Neural cell (in vitro differentiated cells): ENCODE measurements around the gene STRAP. TPM values are rescaled to one million over a fixed set of nuclear protein-coding genes. Genes with fewer than 3 reads are reported as not detected.

Source experiments
- H2AFZ ChIP-seq: fragments of 200-600, 300-800 bp; sonication (generic), shearing (Covaris generic); 2 replicates; pipeline ENCODE4 v1.6.0; 2014; ENCODE audit warnings: low read depth, mild to moderate bottlenecking, antibody characterized with exemption, low read length, moderate library complexity
- H3F3A ChIP-seq: fragments of 200-600 bp; shearing (Covaris generic); 2 replicates; pipeline ENCODE4 v1.6.1; 2016; ENCODE audit warnings: mild to moderate bottlenecking, moderate library complexity, mixed read lengths, antibody characterized with exemption, low read length; ENCODE audit not compliant: insufficient read depth, poor library complexity, severe bottlenecking
- H3K27ac ChIP-seq: fragments of 200-600, 300-800 bp; sonication (generic), shearing (Covaris generic); 2 replicates; pipeline ENCODE4 v1.5.1; 2014; ENCODE audit warnings: mild to moderate bottlenecking, low read length, moderate library complexity
- H3K27me3 ChIP-seq: fragments of 300-800, 200-600 bp; sonication (generic), shearing (Covaris generic); 2 replicates; pipeline ENCODE4 v1.6.0; 2014; ENCODE audit warnings: mild to moderate bottlenecking, low read depth, low read length, moderate library complexity; ENCODE audit not compliant: insufficient read depth
- H3K36me3 ChIP-seq: fragments of 300-800, 200-600 bp; sonication (generic), shearing (Covaris generic); 2 replicates; pipeline ENCODE4 v1.5.1; 2014; ENCODE audit warnings: mild to moderate bottlenecking, antibody characterized with exemption, low read length, moderate library complexity; ENCODE audit not compliant: insufficient read depth
- H3K4me2 ChIP-seq: fragments of 300-800, 200-600 bp; sonication (generic), shearing (Covaris generic); 2 replicates; pipeline ENCODE4 v1.6.0; 2014; ENCODE audit warnings: mild to moderate bottlenecking, low read length
- H3K4me3 ChIP-seq: fragments of 300-800, 200-600 bp; sonication (generic), shearing (Covaris generic); 2 replicates; pipeline ENCODE4 v1.5.1; 2014; ENCODE audit warnings: mild to moderate bottlenecking, low read length, moderate library complexity
- H3K79me2 ChIP-seq: fragments of 200-600 bp; shearing (Covaris generic); replicated peaks from 2 replicates; pipeline ENCODE4 v1.6.0; 2014; ENCODE audit warnings: mild to moderate bottlenecking, low read length, moderate library complexity; ENCODE audit not compliant: insufficient read depth
- H3K9ac ChIP-seq: fragments of 300-800, 200-600 bp; sonication (generic), shearing (Covaris generic); 2 replicates; pipeline ENCODE4 v1.6.1; 2016; ENCODE audit warnings: mild to moderate bottlenecking, low read length, mixed read lengths
- H3K9me2 ChIP-seq: fragments of 200-600 bp; shearing (Covaris generic); 2 replicates; pipeline ENCODE4 v1.6.1; 2016; ENCODE audit warnings: mild to moderate bottlenecking, low read length, mixed read lengths; ENCODE audit not compliant: insufficient read depth
- H3K9me3 ChIP-seq: fragments of 200-600, 300-800 bp; sonication (generic), shearing (Covaris generic); 2 replicates; pipeline ENCODE4 v1.6.1; 2016; ENCODE audit warnings: mild to moderate bottlenecking, mixed run types, low read length, moderate library complexity, mixed read lengths
- H4K20me1 ChIP-seq: fragments of 200-600 bp; shearing (Covaris generic); 2 replicates; pipeline ENCODE4 v1.6.1; 2016; ENCODE audit warnings: mild to moderate bottlenecking, mixed run types; ENCODE audit not compliant: insufficient read depth
- CTCF ChIP-seq: fragments of 450-650 bp; IDR thresholded peaks from 2 replicates; pipeline ENCODE4 v1.5.1; 2014; ENCODE audit warnings: antibody characterized with exemption, mild to moderate bottlenecking, moderate library complexity; ENCODE audit not compliant: poor library complexity, severe bottlenecking
- EP300 ChIP-seq: fragments of 450-650 bp; conservative IDR thresholded peaks from 2 replicates; pipeline ENCODE4 v1.6.1; 2014; ENCODE audit warnings: antibody characterized with exemption, mild to moderate bottlenecking, moderate library complexity; ENCODE audit not compliant: poor library complexity, severe bottlenecking
- EZH2 ChIP-seq: fragments of 200-600, 300-800 bp; shearing (Covaris generic), sonication (generic); IDR thresholded peaks from 2 replicates; pipeline ENCODE4 v1.6.1; 2014; ENCODE audit warnings: antibody characterized with exemption, low read length, borderline replicate concordance, mild to moderate bottlenecking; ENCODE audit not compliant: insufficient read depth, poor library complexity, severe bottlenecking
- MXI1 ChIP-seq: fragments of 450-650 bp; conservative IDR thresholded peaks from 2 replicates; pipeline ENCODE4 v1.6.1; 2014; ENCODE audit warnings: antibody characterized with exemption, mild to moderate bottlenecking; ENCODE audit not compliant: poor library complexity, severe bottlenecking
- POLR2AphosphoS5 ChIP-seq: IDR thresholded peaks from 2 replicates; pipeline ENCODE4 v1.6.1; 2012
- RAD21 ChIP-seq: fragments of 450-650 bp; conservative IDR thresholded peaks from 2 replicates; pipeline ENCODE4 v1.6.1; 2014; ENCODE audit warnings: antibody characterized with exemption, mild to moderate bottlenecking, moderate library complexity
- REST ChIP-seq: IDR thresholded peaks from 2 replicates; pipeline ENCODE4 v1.6.1; 2012; ENCODE audit warnings: borderline replicate concordance
- SMC3 ChIP-seq: fragments of 450-650 bp; conservative IDR thresholded peaks from 2 replicates; pipeline ENCODE4 v1.6.1; 2014; ENCODE audit warnings: antibody characterized with exemption, mild to moderate bottlenecking, moderate library complexity; ENCODE audit not compliant: poor library complexity
- TAF1 ChIP-seq: IDR thresholded peaks from 2 replicates; pipeline ENCODE4 v1.6.1; 2012; ENCODE audit warnings: low read depth
- polyA plus RNA-seq: library from polyadenylated mRNA; depleted of rRNA; stranded (reverse); fragments of >200 nt; gene quantifications from 2 replicates; pipeline ENCODE4 v1.2.3, GENCODE V29; 2014

The STRAP gene
- polyA plus RNA-seq, 1 donor from 2014 or later: 213 TPM

GRCh38 chr12:15859116-15859515 lies 23.1 kb upstream of the STRAP start:
- H3K27me3 ChIP-seq: no peaks in the 10 kb centered on the region
- H3K9me2 ChIP-seq: no peaks in the 10 kb centered on the region
- H3K4me3 ChIP-seq: no peak overlapping the region
- no peak overlapping the region for H2AFZ ChIP-seq
- H3K9me3 ChIP-seq: no peaks in the 10 kb centered on the region
- H3K27ac ChIP-seq: no peak overlapping the region
- H3K79me2 ChIP-seq: no peaks in the 10 kb centered on the region
- H3K4me2 ChIP-seq: no peak overlapping the region
- no peaks in the 10 kb centered on the region for H3F3A ChIP-seq
- H3K36me3 ChIP-seq: no peaks in the 10 kb centered on the region
- H3K9ac ChIP-seq: no peak overlapping the region
- TF ChIP-seq EP300 (no peak), TAF1 (no peak), RAD21 (no peak), CTCF (no peak)
- H4K20me1 ChIP-seq: no peaks in the 10 kb centered on the region

GRCh38 chr12:15861404-15861803 lies 20.8 kb upstream of the STRAP start:
- no peaks in the 10 kb centered on the region for H3F3A ChIP-seq
- TF ChIP-seq POLR2AphosphoS5 (no peak), EZH2 (no peak), TAF1 (no peak), MXI1 (no peak), SMC3 (no peak), RAD21 (no peak), EP300 (no peak), REST (no peak), CTCF (no peak)
- no peaks in the 10 kb centered on the region for H3K9me2 ChIP-seq
- H4K20me1 ChIP-seq: no peaks in the 10 kb centered on the region
- H3K36me3 ChIP-seq: no peaks in the 10 kb centered on the region
- H3K9me3 ChIP-seq: no peaks in the 10 kb centered on the region
- H3K9ac ChIP-seq: no peak overlapping the region
- H3K27ac ChIP-seq: no peak overlapping the region
- no peaks in the 10 kb centered on the region for H3K79me2 ChIP-seq
- no peak overlapping the region for H3K4me2 ChIP-seq
- no peaks in the 10 kb centered on the region for H3K27me3 ChIP-seq
- no peak overlapping the region for H2AFZ ChIP-seq
- no peak overlapping the region for H3K4me3 ChIP-seq
